Activated CD4-positive, alpha-beta T cell treated with anti-CD3 and anti-CD28 coated beads for 1 hour (primary cell): Measurements from ENCODE around the gene GPS1.

ENCODE experiments used
- DNase-seq: peaks from one replicate; pipeline ENCODE4 v3.0.0-alpha.2; 2020

GPS1 gene

DNA sequence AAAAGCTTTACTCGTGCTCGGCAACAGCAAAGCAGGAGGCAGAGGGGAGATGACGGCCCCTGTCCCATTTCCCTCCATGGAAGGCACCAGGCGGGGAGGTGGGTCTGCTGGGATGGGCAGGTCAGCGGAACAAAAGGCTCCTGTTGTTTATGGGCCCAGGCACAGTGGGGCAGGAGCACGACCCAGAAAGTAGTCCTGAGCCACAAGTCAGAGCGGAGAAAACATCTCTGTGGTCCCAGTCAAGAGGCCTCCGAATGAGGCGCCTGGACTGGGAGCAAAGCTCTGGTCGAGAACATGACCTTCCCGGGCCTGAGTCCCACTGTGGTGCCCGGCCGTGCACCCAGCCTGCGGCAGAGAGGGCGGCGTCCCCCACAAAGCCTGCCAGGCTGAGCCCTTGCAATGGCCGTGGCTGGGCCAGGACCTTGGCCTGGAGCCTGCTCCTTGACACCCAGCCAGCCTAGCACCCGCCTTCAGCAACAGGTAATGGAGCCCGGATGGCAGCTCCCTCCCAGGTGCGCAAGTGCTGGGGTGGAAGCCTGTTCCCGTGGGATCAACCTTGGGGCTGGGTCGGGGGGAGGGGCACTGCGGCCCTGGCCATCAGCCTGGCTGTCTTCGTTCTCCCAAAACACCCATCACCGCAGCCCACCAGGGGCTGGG is 3.7 kb upstream of the GPS1 start:
- DNase-seq = no peak

DNA sequence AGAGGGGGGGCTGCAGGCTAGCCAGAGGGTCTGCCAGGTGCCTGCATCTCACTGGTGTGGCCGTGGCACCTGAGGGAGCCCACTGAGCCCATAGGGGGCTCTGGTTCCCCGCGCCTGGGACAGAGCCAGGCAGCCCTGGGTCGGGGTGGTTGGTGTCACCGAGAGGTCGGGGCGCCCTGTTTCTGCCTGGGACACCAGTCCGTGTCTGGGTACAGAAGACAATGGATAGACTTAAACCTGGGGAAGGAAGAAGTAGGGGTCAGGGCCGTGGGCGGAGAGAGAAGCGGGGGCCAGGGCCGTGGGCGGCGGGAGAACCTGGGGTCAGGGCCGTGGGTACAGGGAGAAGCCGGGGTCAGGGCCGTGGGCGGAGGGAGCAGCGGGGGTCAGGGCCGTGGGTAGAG is 3.1 kb upstream of the GPS1 start:
- DNase-seq = no peak

DNA sequence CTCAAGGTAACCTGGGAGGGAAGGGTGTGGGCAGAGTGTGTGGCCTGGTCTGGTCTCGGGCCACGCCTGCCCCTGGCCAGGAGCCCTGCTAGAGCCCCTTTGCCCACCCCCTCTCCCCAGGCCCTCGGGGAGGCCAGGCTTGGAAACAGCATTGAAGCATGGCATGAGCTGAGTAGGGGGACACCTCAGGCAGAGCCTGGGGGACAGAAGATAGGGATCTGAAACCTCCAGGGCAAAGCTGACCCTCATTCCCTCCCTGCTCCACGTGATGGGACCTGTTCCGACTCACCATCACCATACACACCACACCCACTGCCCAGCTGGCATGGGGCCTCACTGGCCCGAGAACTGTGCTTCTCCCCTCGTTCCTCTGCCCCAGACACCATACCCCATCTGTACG is 2.6 kb upstream of the GPS1 start:
- no peak for DNase-seq

DNA sequence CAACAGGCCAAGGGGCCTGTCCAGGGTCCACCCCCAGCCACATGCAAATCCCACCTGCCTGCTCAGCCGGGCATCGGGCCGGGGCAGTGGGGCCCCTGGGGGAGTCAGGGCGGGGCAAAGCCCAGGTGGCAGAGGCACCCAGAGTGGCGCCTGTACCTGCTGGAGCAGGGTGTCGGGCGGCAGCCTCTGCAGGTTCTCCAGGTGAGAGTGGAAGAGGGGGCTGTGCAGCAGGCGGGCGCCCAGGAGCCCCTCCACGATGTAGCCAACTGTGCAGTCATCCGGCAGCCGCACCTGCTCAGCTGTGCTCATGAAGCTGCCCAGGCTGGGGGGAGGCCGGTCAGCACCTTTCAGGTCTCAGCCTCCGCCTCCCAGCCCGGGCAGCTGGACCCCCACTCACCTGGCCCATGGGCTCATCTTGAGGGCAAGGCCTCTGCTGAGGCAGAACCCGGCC is 2.2 kb upstream of the GPS1 start:
- DNase-seq = no peak

DNA sequence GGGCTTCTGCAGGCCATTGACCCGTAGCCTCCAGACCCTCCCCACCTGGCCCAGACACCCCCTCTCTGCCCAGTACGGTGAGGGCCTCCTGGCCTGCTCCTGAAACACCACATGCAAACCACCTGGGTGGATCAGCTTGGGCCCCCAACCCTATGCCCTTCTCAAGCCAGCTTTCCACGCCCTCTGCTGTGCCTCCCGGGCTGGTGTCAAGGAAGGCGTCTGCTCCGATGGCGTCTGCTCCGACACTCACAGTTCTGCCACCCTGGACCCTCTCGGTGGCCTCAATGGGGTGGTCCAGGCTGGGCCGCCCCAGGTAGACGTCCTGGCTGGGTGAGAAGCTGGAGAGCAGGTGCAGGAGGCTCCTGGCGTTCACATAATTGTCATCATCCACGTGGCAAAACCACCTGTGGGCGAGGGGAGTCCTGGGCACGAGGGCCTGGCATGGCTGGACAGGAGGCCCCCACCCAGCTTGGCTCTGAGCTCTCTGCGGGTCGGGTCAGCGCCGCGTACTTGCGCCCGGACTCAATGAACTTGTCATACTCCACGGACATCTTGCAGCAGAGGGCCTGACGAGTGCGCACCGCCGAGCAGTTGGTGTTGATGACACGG is 1.4 kb upstream of the GPS1 start:
- no peak for DNase-seq

DNA sequence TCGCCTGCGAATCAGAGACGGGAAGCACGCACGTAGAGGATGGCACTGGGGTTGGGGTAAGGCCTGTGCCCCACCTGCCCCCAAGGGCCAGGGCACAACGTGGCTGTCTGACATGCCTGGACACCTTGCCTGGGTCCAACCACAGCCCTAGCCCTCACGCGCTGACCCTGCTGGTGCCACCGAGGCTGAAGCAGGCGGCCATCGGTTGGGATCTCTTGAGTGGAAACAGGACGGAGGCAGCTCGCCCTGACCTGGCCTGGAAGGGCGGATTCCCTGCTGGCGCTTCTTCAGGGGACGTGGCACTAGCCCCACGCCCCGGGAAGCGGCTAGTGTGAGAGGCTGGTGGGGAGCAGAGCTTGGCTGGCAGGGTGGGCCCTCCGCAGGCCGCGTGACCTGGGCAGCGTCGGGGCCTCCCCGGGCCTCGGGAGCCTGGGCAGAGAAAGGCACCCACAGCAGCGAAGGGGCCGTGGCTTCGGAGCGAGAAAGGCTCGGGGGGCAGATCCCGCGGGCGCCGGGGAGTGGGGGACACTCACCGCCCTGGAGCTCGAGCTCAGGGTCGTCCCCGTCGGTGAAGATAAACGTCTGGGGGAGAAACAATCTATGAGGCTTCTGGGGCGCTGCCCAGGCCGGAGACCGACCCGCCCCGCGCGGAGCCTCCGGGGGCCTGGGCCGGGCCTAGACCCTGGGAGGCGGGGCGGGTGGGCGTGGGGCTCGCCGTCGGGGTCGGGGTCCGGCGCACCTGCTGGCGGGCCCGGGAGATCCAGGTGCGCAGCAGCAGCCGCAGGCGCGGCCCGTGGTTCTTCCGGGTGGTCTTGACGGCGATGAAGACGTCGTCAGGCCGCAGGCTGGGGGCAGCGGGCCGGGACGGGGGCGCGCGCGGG is 697 bp upstream of the GPS1 start:
- DNase-seq = no peak

DNA sequence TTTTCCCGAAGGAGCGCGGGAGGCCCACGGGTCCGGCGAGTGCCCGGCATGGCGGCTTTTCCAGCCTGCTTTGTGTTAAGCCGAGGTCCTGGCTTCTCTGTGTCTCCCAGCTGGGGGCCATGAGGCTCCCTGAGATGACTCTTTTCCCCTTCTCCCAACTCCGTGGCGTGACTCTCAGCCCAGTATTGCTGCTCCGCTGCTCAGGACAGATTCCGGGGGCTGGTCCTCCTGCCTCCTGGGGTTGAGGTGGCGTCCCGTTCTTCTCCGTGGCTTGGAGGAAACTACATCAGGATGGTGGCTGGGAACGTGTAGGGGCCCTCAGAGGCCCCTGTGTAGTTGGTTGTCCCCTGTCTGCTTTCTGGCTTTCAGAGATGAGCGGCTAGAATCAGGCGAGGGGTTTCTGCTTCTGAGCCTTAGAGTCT is 951 bp downstream of the GPS1 start:
- no peak for DNase-seq

DNA sequence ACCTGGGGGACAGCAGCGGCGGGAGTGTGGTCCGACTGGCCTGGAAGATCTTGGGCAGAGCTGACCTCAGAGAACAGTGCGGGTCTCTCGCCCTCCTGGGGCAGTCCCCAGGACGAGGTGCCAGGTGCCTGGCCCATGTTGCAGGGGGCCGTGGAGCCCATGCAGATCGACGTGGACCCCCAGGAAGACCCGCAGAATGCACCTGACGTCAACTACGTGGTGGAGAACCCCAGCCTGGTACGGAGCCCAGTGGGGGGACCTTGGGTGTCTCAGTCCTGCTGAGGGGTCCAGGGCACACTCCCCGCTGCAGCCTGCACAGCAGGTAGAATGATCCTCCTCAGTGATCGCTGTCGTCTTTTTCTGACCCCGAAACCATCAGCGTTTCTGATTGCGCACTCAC is 1.4 kb downstream of the GPS1 start:
- no peak for DNase-seq

DNA sequence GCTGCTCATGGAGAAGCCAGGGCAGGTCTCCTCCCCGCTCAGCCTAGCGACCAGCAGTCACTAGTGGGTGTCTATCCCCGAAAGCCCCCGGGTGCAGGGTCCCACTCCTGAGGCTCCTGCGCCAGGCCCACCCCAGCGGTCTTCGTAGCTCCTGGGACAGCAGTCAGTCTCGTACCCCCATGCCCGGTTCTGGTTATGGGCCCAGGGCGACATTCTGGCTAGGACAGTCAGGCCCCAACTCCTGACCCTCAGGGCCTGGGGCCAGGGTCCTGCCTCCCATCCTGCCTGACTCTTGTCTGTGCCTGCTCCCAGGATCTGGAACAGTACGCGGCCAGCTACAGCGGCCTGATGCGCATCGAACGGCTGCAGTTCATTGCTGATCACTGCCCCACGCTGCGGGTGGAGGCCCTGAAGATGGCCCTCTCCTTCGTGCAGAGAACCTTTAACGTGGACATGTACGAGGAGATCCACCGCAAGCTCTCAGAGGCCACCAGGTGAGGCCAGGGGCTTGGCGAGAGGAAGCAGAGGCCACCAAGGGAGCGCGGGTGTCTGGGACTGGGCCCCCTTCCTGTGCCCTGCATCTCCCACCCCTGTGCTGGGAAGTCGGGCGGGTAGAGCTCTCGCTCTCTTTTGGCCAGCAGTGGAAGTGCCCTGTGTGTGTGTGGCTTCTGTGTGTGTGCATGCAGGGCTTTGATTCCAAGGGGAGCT is 2.0 kb downstream of the GPS1 start:
- no peak for DNase-seq

DNA sequence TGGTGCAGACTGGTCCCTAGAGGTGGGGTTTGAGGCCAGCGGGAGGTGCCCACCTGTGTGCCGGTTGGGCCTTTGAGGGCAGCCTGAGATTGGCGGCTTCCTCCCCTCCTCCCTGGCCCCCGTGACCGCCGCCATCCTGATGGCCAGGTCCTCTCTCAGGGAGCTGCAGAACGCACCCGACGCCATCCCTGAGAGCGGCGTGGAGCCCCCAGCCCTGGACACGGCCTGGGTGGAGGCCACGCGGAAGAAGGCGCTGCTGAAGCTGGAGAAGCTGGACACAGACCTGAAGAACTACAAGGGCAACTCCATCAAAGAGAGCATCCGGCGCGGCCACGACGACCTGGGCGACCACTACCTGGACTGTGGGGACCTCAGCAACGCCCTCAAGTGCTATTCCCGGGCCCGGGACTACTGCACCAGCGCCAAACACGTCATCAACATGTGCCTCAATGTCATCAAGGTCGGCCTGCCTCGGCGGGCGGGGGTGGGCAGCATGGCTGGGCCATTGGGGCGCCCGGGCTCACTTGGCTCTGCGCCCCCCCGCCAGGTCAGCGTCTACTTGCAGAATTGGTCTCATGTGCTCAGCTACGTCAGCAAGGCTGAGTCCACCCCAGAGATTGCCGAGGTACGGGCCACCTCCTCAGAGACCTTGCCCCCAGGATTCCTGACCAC is 2.8 kb downstream of the GPS1 start:
- DNase-seq = no peak

DNA sequence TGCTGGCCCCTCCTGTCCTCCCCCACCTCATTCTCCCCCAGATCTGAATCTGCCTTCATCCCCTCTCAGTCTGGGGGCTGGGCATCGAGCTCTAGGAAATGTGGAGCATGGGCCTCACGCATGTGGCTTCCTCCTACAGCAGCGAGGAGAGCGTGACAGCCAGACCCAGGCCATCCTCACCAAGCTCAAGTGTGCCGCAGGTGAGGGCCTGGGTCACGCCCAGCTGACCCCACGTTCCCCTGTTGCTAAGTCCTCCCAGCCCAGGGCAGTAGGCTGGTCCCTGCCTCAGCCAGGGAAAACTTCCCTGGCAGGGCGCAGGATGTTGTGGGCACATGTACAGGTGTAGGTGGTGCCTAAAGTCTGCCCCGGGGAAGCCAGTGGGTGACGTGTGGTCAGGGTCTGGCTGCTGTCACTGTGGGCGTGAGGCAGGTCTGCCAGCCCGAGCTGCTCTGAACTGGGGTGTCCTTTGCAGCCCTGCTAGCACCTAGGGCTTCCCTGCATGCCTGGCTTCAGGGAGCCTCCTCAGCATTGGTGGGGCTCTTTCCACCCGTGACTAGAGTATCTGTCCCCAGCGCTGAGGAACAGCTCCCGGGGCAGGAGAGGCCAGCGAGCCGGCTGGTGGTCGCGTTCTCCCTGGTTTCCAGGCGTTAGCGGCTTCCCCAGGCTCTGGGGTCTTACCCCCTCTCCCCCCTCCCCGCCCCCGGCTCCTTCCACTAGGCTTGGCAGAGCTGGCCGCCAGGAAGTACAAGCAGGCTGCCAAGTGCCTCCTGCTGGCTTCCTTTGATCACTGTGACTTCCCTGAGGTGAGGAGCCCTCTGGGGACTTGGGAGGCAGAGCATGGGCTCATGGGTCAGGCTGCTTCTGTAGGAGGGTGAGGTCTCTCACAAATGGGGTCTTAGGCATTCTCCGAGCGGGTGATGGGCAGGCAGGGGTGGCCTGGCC is 3.6 kb downstream of the GPS1 start:
- DNase-seq = no peak

DNA sequence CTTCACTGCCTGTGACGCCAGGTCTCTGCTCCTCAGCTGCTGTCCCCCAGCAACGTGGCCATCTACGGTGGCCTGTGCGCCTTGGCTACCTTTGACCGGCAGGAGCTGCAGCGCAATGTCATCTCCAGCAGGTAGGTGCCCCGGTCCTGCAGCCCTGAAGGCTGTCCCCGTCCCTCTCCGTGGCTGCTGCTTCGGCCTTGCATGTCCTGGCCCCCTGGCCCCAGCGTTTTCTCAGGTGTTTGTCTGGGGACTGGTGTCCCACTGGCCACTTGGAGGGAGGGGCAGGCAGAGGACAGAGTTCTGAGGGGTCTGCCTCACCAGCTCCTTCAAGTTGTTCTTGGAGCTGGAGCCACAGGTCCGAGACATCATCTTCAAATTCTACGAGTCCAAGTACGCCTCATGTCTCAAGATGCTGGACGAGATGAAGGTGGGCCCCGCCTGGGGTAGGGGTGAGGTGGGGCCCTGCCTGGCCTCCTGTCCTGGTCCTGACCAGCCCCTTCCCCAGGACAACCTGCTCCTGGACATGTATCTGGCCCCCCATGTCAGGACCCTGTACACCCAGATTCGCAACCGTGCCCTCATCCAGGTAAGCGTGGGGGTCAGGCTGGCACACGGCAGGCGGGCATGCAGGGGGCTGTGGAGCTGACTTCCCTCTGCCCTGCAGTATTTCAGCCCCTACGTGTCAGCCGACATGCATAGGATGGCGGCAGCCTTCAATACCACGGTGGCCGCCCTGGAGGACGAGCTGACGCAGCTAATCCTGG is 4.4 kb downstream of the GPS1 start:
- DNase-seq = no peak

DNA sequence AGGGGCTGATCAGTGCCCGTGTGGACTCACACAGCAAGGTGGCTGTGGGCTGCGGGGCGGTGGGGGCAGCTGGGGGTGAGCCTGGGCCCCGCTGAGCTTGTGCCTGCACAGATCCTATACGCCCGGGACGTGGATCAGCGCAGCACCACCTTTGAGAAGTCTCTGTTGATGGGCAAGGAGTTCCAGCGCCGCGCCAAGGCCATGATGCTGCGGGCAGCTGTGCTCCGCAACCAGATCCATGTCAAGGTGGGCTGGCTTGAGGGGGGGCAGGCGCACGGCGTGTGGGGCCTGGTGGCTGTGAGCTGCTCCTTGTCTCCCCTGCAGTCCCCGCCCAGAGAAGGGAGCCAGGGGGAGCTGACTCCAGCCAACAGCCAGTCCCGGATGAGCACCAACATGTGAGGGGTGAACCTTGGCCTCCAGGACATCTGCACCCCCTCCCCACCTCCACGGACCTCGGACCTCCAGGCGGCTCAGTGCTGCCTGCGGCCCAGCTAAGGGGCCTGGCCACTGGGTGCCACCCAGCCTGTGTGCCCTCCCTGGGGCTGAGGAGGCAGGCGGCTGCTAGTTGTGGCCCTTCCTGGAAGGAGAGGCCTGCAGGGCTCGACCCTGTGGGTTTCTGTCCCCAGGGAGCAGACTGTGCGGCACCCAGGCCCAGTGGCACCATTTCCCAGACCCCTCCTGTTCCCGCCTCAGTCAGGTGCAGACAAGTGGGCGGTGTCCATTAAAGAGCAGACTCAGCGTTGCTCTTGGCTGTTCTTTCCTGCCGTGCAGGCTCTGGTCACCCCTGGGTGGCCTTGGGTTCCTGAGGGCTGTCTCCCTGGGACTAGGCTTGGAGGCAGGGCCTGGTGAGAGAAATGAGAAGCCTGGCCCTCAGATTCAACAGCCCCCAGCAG is 5.3 kb downstream of the GPS1 start:
- DNase-seq = no peak

DNA sequence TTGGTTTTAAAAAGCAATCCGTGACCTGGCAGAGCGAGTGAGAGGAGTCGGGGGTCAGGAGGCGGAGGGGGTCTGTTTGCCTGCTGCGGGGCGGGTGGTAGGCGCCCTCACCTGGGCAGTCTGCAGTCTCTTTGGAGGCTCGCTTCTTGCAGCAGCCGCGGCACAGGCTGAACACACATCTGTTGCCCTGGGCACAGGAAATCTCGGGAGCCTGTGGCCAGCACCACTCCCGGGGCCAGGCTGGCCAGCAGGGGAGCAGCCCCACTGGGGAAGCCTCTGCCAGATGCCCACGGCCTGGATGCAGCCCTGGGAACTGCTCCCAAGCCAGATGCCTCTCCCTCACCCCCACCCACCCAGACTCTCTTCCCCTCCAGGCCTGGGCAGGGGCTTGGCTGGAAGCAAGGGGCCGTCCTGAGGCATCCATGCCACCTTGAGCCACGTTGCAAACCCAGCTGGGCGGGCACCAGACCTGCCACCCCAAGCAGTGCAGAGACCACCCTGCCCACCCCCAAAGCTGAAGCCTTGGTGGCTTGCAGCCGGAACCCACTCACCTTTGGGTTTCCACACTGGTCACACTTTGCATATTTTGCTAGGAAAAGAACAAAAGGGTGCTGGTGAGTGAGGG is 6.6 kb downstream of the GPS1 start:
- DNase-seq = no peak

DNA sequence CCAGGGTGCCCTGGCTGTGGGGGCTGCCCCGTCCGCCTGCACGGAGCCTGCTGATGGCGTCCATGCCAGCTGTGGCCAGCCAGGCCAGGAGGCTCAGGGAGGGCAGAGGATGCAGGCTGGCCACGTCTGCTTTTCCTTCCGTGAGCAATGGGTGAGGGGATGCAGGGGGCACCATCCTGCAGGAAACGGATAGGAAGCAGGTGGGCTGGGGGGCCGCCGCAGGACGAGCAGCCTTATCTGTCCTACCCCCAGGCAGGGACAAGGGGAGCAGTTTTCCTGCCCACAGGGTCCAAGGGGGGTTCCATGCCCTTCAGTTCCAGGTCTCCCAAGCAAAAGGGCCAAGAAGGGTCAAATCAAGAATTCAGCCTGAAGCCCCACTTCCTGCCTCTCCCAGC is 7.2 kb downstream of the GPS1 start:
- DNase-seq = no peak

DNA sequence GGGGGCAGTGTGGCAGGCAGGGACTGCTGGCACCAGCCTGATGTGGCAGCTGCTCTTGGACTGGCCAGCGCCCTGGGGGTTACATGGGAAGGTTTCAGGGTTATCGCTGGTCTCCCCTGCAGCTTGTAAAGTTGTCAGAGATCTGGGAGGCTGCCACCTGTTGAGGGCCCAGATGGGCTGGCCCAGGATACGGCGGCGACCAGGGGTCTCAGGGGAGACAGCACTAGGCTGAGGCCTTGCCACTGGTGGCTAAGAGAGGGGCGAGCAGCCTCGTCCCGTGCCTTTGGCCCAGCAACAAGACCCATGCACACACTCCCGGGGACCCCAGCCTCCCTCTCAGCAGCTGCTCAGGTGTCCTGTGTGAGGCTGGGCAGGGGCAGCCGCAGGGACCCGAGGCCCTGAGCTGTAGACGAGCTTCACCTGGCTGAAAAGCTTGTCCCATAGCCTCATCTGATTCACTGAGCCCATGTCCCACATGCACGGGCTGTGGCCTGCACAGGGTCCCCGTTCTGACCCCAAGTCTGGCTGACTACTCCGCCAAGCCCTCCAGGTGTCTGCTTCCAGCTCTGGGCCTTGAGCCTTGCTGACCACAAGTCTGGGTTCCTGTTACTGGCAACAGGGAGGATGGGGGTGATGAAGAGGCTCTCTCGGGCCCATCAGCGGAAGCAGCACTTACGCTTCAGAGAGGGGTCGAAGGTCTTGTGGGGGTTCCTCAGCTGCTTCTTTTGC is 7.7 kb downstream of the GPS1 start:
- DNase-seq = no peak

DNA sequence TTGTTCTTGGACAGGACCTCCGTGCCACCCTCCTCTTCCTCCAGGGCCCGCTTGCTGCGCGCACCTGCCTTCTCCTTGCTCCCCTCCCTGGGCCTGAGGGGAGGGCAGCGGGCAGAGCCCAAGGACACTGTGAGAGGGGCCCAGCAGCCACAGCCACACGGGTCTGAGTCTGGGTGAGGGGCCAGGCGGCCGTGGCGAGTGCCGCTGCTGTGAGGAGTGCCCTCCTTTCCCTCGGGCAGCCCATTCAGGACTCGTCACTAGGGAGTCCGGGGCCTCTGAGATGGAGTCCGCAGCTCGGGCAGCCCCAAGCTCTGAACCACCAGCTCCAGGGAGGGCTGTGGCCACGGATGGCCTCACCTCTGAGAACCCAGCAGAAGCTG is 8.3 kb downstream of the GPS1 start:
- DNase-seq = no peak

DNA sequence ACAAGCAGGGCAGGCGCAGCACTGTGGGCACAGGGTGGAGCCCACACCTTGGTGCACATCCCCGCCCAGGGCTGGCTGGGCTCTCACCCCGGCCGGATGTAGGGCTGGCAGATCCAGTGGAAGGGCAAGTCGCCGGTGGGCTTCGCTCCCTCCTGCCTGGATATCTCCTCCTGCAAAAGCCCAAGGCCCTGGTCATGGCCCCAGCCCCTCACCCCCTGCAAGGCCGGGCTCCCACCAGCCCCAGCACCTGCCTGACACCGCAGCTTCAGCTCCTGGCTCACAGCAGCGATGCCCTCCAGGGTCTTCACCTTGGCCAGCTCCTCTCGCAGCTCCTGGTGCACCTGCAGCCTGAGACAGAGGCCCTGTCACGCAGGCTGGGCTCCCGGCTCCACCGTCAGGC is 8.9 kb downstream of the GPS1 start:
- no peak for DNase-seq
